ENCODE measurements around the gene CLINT1.

CLINT1 gene

DNA sequence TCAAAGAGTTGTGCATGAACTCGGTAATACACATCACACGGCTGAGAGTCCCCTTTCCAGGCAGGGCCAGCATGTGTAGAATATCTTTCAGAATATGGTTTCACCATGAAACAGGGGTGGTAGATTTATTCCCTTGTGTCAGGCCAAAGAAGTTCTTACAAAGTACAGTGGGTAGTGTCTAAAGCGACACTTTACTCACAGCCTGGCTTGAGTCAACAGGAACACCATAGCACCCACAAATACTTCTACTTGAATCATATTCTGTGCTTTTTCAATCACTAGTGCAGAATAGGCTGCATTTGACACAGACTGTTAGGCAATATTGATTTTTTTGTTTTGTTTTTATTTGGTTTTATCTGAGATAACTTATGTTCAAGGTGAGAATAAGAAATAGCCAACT lies 102.8 kb downstream of the CLINT1 start:
- DNase-seq = no peak

- DNase-seq = peak; percentile 44
Measured at GRCh38 chr5:157750320-157750719, 108.6 kb downstream of the CLINT1 start.

DNA sequence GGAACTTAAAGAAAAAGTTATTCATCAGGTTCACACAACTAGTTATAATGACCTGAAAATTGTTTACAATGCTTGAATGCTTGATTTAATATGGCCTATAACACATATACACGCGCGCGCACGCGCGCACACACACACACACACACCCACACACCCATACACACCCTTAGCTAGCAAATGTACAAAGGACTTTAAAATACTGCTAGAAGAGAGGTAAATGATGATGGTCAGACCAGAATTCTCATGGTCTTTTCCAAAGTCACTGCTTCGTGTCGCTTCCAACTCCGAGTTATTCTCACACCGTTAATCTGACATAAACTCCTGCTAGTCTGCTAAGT lies 109.5 kb downstream of the CLINT1 start:
- DNase-seq = no peak

GRCh38 chr5:157748760-157749461 lies 110.0 kb downstream of the CLINT1 start:
- peak; percentile 84 for DNase-seq

- peak; percentile 23 for DNase-seq
Measured at GRCh38 chr5:157747766-157748700, 110.9 kb downstream of the CLINT1 start.

DNA sequence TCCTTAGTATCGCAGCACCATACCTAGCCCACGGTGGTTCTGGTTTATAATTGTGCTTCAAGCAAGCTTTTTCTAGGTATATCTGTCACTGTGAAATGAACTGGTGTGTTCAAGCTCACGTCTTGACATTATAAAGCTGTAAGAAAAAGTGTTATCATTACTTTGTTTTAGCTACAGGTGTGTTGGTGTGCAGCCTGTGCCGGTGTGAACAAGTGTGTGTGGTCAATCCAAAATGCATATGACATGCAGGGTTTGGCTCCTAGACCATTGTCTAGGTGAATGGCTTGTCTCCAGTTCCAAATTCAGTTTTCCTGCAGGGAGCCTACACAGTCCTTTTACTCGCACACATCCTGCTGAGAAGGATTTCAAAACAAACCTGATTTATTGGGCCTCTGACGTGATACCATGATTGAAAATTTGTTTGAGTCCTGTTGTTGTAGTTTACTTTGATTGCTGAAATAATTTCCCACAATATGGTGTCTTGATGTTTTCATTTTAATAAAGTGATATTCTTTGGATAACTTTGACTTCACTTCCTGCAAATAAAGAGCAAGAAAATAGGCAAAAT lies 111.7 kb downstream of the CLINT1 start:
- no peak for DNase-seq

DNA sequence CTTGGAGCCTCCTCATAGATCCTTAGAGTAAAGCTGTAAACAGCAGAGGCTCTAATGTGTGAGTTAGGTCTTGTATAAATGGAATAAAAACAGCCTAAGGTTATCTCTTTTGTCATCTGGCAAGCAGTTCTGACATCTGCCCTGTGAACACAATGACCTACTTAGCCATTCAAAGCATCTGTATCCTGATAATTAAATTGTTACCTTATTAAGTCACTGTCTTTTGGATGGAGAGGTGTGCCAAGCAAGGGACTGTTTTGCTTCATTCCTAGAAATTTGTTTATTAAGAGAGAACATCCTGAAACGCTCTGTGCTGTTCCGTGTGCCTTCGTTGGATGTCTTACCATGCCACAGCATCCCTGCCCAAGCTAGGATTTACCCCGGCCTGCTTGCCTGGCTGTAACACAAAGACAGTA lies 113.9 kb downstream of the CLINT1 start:
- no peak for DNase-seq

DNA sequence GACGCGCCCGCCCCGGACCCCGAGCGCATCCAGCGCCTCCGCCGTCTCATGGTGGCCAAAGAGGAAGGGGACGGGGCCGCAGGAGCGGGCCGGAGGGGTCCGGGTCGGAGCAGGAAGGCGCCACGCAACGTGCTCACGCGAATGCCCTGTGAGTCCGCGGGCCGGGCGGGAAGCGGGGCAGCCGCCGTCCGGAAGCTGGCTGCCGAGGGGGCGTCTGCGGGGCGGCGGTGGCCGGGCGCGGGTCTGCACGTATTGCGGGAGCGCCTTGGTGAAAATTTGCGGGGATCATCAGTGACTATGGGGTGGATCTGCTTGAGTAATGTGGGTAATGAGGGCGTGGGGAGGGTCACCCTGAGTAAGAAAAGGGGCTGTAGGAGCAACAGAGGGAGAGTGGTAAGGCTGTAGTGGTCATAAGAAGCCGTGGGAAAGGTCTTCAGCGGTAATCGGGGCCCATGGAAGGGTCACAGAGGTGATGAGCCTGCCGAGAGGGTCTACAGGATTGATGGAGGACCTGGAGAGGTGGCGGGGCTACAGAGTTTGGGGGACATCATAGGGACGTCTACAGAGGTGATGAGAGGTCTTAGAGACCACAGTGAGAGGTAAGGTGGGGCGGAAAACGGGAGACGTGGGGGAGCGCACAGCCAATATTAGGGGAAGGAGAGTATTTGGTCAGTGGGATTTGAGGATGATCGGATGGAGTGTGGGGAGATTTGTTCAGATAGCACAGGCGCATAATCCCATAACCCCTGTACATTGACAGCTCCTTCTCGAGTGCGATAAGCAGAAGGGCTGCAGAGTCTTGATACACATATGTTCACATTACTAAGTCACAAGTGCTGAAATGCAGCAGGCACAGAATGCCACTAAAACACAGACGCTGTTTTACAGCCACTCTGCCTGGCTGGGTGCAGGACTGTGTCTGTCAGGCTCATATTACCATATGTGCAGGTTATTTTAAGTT lies 114.6 kb downstream of the CLINT1 start:
- no peak for DNase-seq

GRCh38 chr5:157743163-157744050 lies 115.5 kb downstream of the CLINT1 start, which contains the start of gene LSM11:
LSM11 (plus strand) TSS chr5:157743712; CDS start chr5:157743751, 39 bp downstream.
- DNase-seq = peak; percentile 77

- no peak for DNase-seq
Measured at GRCh38 chr5:157741131-157741530, 117.8 kb downstream of the CLINT1 start.

DNA sequence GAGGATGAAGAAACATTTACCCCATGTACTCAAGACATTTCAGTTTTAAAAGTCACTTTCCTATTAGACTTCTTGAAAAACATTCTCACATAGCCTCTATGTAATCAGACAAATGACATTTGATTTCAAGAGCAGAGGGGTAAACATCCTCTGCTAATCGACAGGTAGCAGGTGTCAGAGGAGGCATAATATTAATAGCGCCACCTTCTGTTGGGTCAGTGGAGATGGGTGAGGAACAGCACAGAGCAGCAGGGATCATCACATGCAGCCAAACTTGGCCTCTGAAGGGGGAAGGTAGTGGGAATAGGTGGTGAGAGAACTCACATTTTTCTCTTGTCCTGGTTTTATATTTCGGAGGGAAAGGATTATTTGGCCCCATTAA lies 118.7 kb downstream of the CLINT1 start:
- DNase-seq = no peak

DNA sequence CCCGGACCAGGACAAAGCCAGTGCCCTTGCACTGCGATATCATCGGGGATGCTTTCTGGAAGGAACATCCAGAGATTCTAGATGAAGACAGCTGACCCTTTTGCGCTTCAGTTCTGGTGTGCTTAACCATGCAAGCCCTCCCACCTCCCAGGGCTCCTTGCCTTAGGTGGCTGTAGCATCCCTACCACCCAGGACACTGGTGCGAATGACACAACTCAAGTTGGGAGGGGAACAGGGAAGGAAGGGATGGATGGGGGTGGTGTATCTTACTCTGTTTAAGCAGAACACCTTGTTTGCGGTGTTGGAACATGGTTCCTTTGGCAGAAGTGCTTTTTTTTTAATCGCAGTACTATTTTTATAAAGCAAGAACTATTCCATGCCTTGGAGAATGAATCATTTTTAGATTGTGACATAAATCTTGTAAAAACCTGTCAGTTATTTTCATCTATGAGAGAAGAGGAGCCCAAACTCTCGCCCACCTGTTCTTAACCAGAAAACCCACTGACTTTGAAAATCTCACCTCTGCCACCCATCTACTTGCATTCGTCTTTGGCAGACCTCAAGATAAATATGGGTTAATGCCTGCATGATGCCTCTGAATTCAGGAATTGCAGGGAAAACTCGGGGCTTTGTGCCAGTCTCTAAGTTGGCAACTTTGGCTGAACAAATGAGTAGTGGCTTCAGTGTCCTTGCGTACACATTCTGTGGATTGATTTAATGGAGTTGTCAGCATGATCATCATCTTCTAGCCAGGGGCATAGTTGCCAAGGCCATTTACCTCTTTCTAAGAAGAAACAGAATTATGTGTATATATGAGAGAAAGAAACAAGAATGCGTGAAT lies 119.3 kb downstream of the CLINT1 start:
- no peak for DNase-seq

- DNase-seq = no peak
Measured at GRCh38 chr5:157735991-157736390, 123.0 kb downstream of the CLINT1 start.
